HepG2 (cell line): ENCODE measurements around the gene MLST8. TPM values are rescaled to one million over a fixed set of nuclear protein-coding genes. Genes with fewer than 3 reads are reported as not detected.

Experiments
- HDAC2 ChIP-seq: sonication (generic); formaldehyde crosslinking; IDR thresholded peaks from 2 replicates; pipeline ENCODE4 v1.4.0; 2020; ENCODE audit warnings: missing genetic modification reagents
- JDP2 ChIP-seq: sonication (generic); formaldehyde crosslinking; IDR thresholded peaks from 2 replicates; pipeline ENCODE4 v1.8.1; 2022; ENCODE audit warnings: missing genetic modification reagents, borderline replicate concordance
- MLXIP ChIP-seq: sonication (generic); formaldehyde crosslinking; IDR thresholded peaks from 2 replicates; pipeline ENCODE4 v1.9.0; 2021; ENCODE audit warnings: missing genetic modification reagents, borderline replicate concordance
- MNT ChIP-seq: fragments of 450-650 bp; IDR thresholded peaks from 2 replicates; pipeline ENCODE4 v1.6.1; 2016
- NAIF1 ChIP-seq: sonication (generic); formaldehyde crosslinking; IDR thresholded peaks from 2 replicates; pipeline ENCODE4 v1.5.0; 2020; ENCODE audit warnings: mild to moderate bottlenecking, missing genetic modification reagents, borderline replicate concordance
- ONECUT2 ChIP-seq: sonication (generic); formaldehyde crosslinking; IDR thresholded peaks from 2 replicates; pipeline ENCODE4 v1.4.0; 2020; ENCODE audit warnings: missing genetic modification reagents
- RFXAP ChIP-seq: sonication (generic); formaldehyde crosslinking; IDR thresholded peaks from 2 replicates; pipeline ENCODE4 v1.4.0; 2020; ENCODE audit warnings: missing genetic modification reagents, borderline replicate concordance
- SNAPC4 ChIP-seq: sonication (generic); formaldehyde crosslinking; IDR thresholded peaks from 2 replicates; pipeline ENCODE4 v1.4.0; 2020; ENCODE audit warnings: mild to moderate bottlenecking, missing genetic modification reagents
- SOX13 ChIP-seq, 3 experiments: fragments of 450-650 bp in 1 of 3; sonication (generic) in 1 of 3; formaldehyde crosslinking in 1 of 3; IDR thresholded peaks in 2 of 3; conservative IDR thresholded peaks in 1 of 3; 2 replicates each; pipeline versions ENCODE4 v1.5.0 to v1.6.1; 2016 to 2020; ENCODE audit warnings: antibody characterized with exemption in 1 of 3, mild to moderate bottlenecking in 1 of 3, missing compliant biosample characterization in 1 of 3, missing genetic modification reagents in 1 of 3, moderate library complexity in 1 of 3
- TCF7L2 ChIP-seq: IDR thresholded peaks from 2 replicates; pipeline ENCODE4 v1.6.1; 2011; ENCODE audit warnings: mild to moderate bottlenecking, low read depth, low read length, moderate library complexity
- USF2 ChIP-seq, 2 experiments: sonication (generic) in 1 of 2; formaldehyde crosslinking in 1 of 2; IDR thresholded peaks; 2 replicates each; pipeline versions ENCODE4 v1.5.1 to v1.6.1; 2011 to 2020; ENCODE audit warnings: borderline replicate concordance in 1 of 2, low read depth in 1 of 2, low read length in 1 of 2, mild to moderate bottlenecking in 1 of 2, missing genetic modification reagents in 1 of 2, moderate library complexity in 1 of 2
- YEATS2 ChIP-seq: sonication (generic); formaldehyde crosslinking; IDR thresholded peaks from 2 replicates; pipeline ENCODE4 v1.4.0; 2020; ENCODE audit warnings: missing genetic modification reagents, borderline replicate concordance
- ZC3H4 ChIP-seq: sonication (generic); formaldehyde crosslinking; IDR thresholded peaks from 2 replicates; pipeline ENCODE4 v1.4.0; 2020; ENCODE audit warnings: missing genetic modification reagents, borderline replicate concordance
- ZNF484 ChIP-seq: sonication (generic); formaldehyde crosslinking; IDR thresholded peaks from 2 replicates; pipeline ENCODE4 v1.5.1; 2020; ENCODE audit warnings: mild to moderate bottlenecking, low read depth, missing genetic modification reagents, borderline replicate concordance
- ZSCAN21 ChIP-seq: sonication (generic); formaldehyde crosslinking; IDR thresholded peaks from 2 replicates; pipeline ENCODE4 v1.8.0; 2022; ENCODE audit warnings: mild to moderate bottlenecking, missing genetic modification reagents, moderate library complexity, borderline replicate concordance
- ZSCAN25 ChIP-seq: sonication (generic); formaldehyde crosslinking; IDR thresholded peaks from 2 replicates; pipeline ENCODE4 v1.8.0; 2022; ENCODE audit warnings: mild to moderate bottlenecking, missing genetic modification reagents
- polyA plus RNA-seq, 8 experiments: library from polyadenylated mRNA; depleted of rRNA in 3 of 8; stranded (reverse) in 7 of 8; unstranded in 1 of 8; fragments of >200 nt; fragmentation: Illumina TruSeq in 4 of 8; extraction: Trizol in 4 of 8; gene quantifications; 2 replicates each; pipeline versions ENCODE4 v1.2.1 to v1.2.3, GENCODE V29; 2011 to 2016; ENCODE audit warnings: low read depth in 4 of 8, missing spikeins in 1 of 8, mixed read lengths in 1 of 8; ENCODE audit not compliant: insufficient read depth in 1 of 8
- total RNA-seq, 5 experiments: library from RNA; depleted of rRNA; stranded (reverse); fragments of >200 nt; fragmentation: Illumina TruSeq; extraction: Trizol; gene quantifications; 2 replicates each; pipeline ENCODE4 v1.2.3, GENCODE V29; 2016; ENCODE audit warnings: low read depth in 1 of 5

The MLST8 gene
- total and polyA plus RNA-seq, 2 of the 13 experiments (the other 11 are each of a cell fraction or from before 2014, with no cell fraction given) = 30.8 to 72.7 TPM

GRCh38 chr16:2163211-2163881, 41.9 kb upstream of the MLST8 start (continued):
- TF ChIP-seq MLXIP (CRISPR knock-in tag) (no peak), SOX13 (IDR thresholded peaks at IDR 0.05) (no peak), SOX13 (CRISPR knock-in tag; conservative IDR thresholded peaks at IDR 0.05 in 1 of 2, IDR thresholded peaks at IDR 0.05 in 1 of 2) (no peak), USF2 (IDR thresholded peaks at IDR 0.05; ENCODE audit: low read depth, low read length) (no peak), USF2 (CRISPR knock-in tag; IDR thresholded peaks at IDR 0.05; ENCODE audit: borderline replicate concordance) (no peak), TCF7L2 (no peak), ZSCAN21 (CRISPR knock-in tag) (0 out of 2 replicates have a peak, but pooled peaks have one; percentile 4), MNT (no peak), RFXAP (no peak), ZNF484 (CRISPR knock-in tag) (no peak), HDAC2 (peak; percentile 40; the same call in 1 of the 2 replicates), ZC3H4 (CRISPR knock-in tag) (no peak), JDP2 (CRISPR knock-in tag) (no peak), ZSCAN25 (CRISPR knock-in tag) (no peak), SNAPC4 (no peak), ONECUT2 (no peak), NAIF1 (CRISPR knock-in tag) (no peak), YEATS2 (CRISPR knock-in tag) (no peak; the same call in 1 of the 2 replicates)
